IMR-90 (cell line): Measurements from ENCODE around the gene TRAPPC5.

ENCODE experiments used
- CTCF ChIP-seq: conservative IDR thresholded peaks from 2 replicates; pipeline ENCODE4 v1.5.1; 2012; ENCODE audit warnings: mild to moderate bottlenecking, low read depth, low read length, improper control_type of control experiment
- FOS ChIP-seq: fragments of 150-350 bp; IDR thresholded peaks from 2 replicates; pipeline ENCODE4 v1.6.1; 2016; ENCODE audit warnings: low read depth, low read length
- MAFK ChIP-seq: IDR thresholded peaks from 2 replicates; pipeline ENCODE4 v1.6.1; 2012; ENCODE audit warnings: low read depth, low read length, improper control_type of control experiment
- MXI1 ChIP-seq: IDR thresholded peaks from 2 replicates; pipeline ENCODE4 v1.6.1; 2012; ENCODE audit warnings: low read depth, mild to moderate bottlenecking, low read length, moderate library complexity, borderline replicate concordance
- RCOR1 ChIP-seq: IDR thresholded peaks from 2 replicates; pipeline ENCODE4 v1.6.1; 2012; ENCODE audit warnings: mild to moderate bottlenecking, low read length, improper control_type of control experiment; ENCODE audit not compliant: insufficient replicate concordance
- RFX5 ChIP-seq: IDR thresholded peaks from 2 replicates; pipeline ENCODE4 v1.8.0; 2012; ENCODE audit warnings: low read depth, mild to moderate bottlenecking, low read length, moderate library complexity

- no peak for TF ChIP-seq CTCF
- TF ChIP-seq FOS: no peak
- no peak for TF ChIP-seq MAFK
- TF ChIP-seq RFX5: no peak
- no peak for TF ChIP-seq MXI1
- TF ChIP-seq RCOR1: no peak
Measured at GRCh38 chr19:7650148-7650547, 30.5 kb upstream of the TRAPPC5 start.
